IPS-11a (cell line): ENCODE measurements around the gene CCPG1.
"Not testable (repeated sequence)": the region's sequence is repeated elsewhere in the genome, so short reads cannot be mapped to it uniquely, and the experiment has no call there.

ENCODE experiments used
- H3K4me3 ChIP-seq: one replicate; pipeline ENCODE4 v1.5.1; 2013; ENCODE audit warnings: low read depth, low read length, control low read depth

CCPG1 gene

GRCh38 chr15:55408012-55408928, at the start of gene CCPG1, which contains the start of gene PIERCE2:
Gene CCPG1 (minus strand): TSS chr15:55408359. CDS start chr15:55389424, 18,935 bp downstream.
Gene PIERCE2 (plus strand): TSS chr15:55408495. CDS start chr15:55408769, 274 bp downstream.
- H3K4me3 ChIP-seq: peak within 1 kb of the TSS; percentile 91

GRCh38 chr15:55457401-55458022, 49.4 kb upstream of the CCPG1 start:
- H3K4me3 ChIP-seq: no peak overlapping the region

- H3K4me3 ChIP-seq: not testable (repeated sequence)
Measured at GRCh38 chr15:55447030-55447394, 38.9 kb upstream of the CCPG1 start.

GRCh38 chr15:55446379-55447029, 38.3 kb upstream of the CCPG1 start:
- H3K4me3 ChIP-seq: not testable (repeated sequence)

- H3K4me3 ChIP-seq: not testable (repeated sequence)
Measured at GRCh38 chr15:55445936-55446335, 37.8 kb upstream of the CCPG1 start.

GRCh38 chr15:55443141-55443540, 35.0 kb upstream of the CCPG1 start:
- not testable (repeated sequence) for H3K4me3 ChIP-seq

- H3K4me3 ChIP-seq: no peak overlapping the region
Measured at GRCh38 chr15:55434989-55435825, 27.0 kb upstream of the CCPG1 start.

- H3K4me3 ChIP-seq: no peak overlapping the region
Measured at GRCh38 chr15:55422089-55422488, 13.9 kb upstream of the CCPG1 start.

- H3K4me3 ChIP-seq: no peak overlapping the region
Measured at GRCh38 chr15:55420171-55420866, 12.2 kb upstream of the CCPG1 start.

GRCh38 chr15:55417678-55418077, 9.5 kb upstream of the CCPG1 start:
- H3K4me3 ChIP-seq: not testable (repeated sequence)

GRCh38 chr15:55408976-55409375, 817 bp upstream of the CCPG1 start:
- peak overlapping the region; percentile 91 for H3K4me3 ChIP-seq

- H3K4me3 ChIP-seq: peak overlapping the region; percentile 91
Measured at GRCh38 chr15:55407498-55408011, 604 bp downstream of the CCPG1 start.

GRCh38 chr15:55403531-55403930, 4.6 kb downstream of the CCPG1 start:
- H3K4me3 ChIP-seq: no peak overlapping the region

GRCh38 chr15:55402707-55403106, 5.5 kb downstream of the CCPG1 start:
- no peak overlapping the region for H3K4me3 ChIP-seq

GRCh38 chr15:55401786-55402246, 6.3 kb downstream of the CCPG1 start:
- H3K4me3 ChIP-seq: no peak overlapping the region

- H3K4me3 ChIP-seq: not testable (repeated sequence)
Measured at GRCh38 chr15:55400050-55400449, 8.1 kb downstream of the CCPG1 start.

- H3K4me3 ChIP-seq: no peak overlapping the region
Measured at GRCh38 chr15:55398243-55398642, 9.9 kb downstream of the CCPG1 start.

GRCh38 chr15:55394694-55395093, 13.5 kb downstream of the CCPG1 start:
- H3K4me3 ChIP-seq: no peak overlapping the region

- H3K4me3 ChIP-seq: no peak overlapping the region
Measured at GRCh38 chr15:55389264-55389607, 18.9 kb downstream of the CCPG1 start.

- no peak overlapping the region for H3K4me3 ChIP-seq
Measured at GRCh38 chr15:55387027-55387426, 21.1 kb downstream of the CCPG1 start.
